ENCODE measurements around the gene SPATA12.

The SPATA12 gene

GRCh38 chr3:57120451-57121174 is 60.1 kb downstream of the SPATA12 start:
- no peak for DNase-seq

All from NCI-H510A treated with DMSO at 0.1 percent for 48 hours (cell line).